HepG2 (cell line): Measurements from ENCODE around the gene ZNF593OS. TPM values are rescaled to one million over a fixed set of nuclear protein-coding genes. Genes with fewer than 3 reads are reported as not detected.

Experiments
- ATAC-seq: fragments of 200-7000 bp; cut with Tn5 transposase; 3 replicates; pipeline ENCODE4 v1.9.1; 2020; ENCODE audit warnings: mild to moderate bottlenecking, moderate library complexity
- BruUV-seq: library from RNA; stranded (reverse); fragments of 400-500 nt; replicated peaks from 2 replicates; lab custom pipeline; 2021; lab: Mats Ljungman, UMichigan
- CTCF ChIA-PET: fragments of 300-600 bp; formaldehyde crosslinking; extraction: SDS; loops from one replicate; lab custom pipeline; 2021; ENCODE audit warnings: low total read pairs, inconsistent platforms, low intra/inter-chr PET ratio; lab: Yijun Ruan, JAX
- POLR2A ChIA-PET: fragments of 350-600 bp; sonication (Branson Sonifier 250); formaldehyde crosslinking; loops from one replicate; lab custom pipeline; 2020; ENCODE audit warnings: antibody characterized with exemption, inconsistent platforms; lab: Yijun Ruan, JAX
- DNase-seq: peaks from one replicate; pipeline ENCODE4 v3.0.0-alpha.2; 2015; ENCODE audit warnings: low spot score
- FAIRE-seq: peaks from 3 replicates; lab custom pipeline; 2011; peaks lifted over from hg19 to GRCh38; lab: Jason Lieb, UNC
- H2AFZ ChIP-seq: one replicate; pipeline ENCODE4 v1.6.1; 2011; ENCODE audit warnings: low read length, inconsistent platforms
- H3K27ac ChIP-seq: fragments of 300-600 bp; 3 replicates; pipeline ENCODE4 v1.8.0; 2011; ENCODE audit warnings: mixed run types, mild to moderate bottlenecking, mixed read lengths, low read length, inconsistent platforms; ENCODE audit not compliant: insufficient read depth; ENCODE audit errors: extremely low read length
- H3K27me3 ChIP-seq, 2 experiments: fragments of 200-600 bp in 1 of 2; 2 replicates in 1 of 2; 3 replicates in 1 of 2; pipeline versions ENCODE4 v1.6.0 to v1.8.0; 2011; ENCODE audit warnings: low read length in 2 of 2, mild to moderate bottlenecking in 2 of 2, moderate library complexity in 2 of 2, inconsistent platforms in 1 of 2; ENCODE audit not compliant: insufficient read depth in 2 of 2, control insufficient read depth in 1 of 2
- H3K36me3 ChIP-seq, 2 experiments: fragments of 200-600 bp in 1 of 2; replicated peaks in 1 of 2; 2 replicates in 1 of 2; 3 replicates in 1 of 2; pipeline versions ENCODE4 v1.5.1 to v1.8.0; 2011; ENCODE audit warnings: low read length in 2 of 2, inconsistent platforms in 1 of 2; ENCODE audit not compliant: insufficient read depth in 2 of 2, control insufficient read depth in 1 of 2
- H3K4me1 ChIP-seq: 2 replicates; pipeline ENCODE4 v1.5.1; 2012; ENCODE audit warnings: low read length, inconsistent platforms; ENCODE audit not compliant: insufficient read depth
- H3K4me2 ChIP-seq: 2 replicates; pipeline ENCODE4 v1.6.0; 2011; ENCODE audit warnings: low read depth, low read length, inconsistent platforms
- H3K4me3 ChIP-seq, 3 experiments: fragments of 200-600 bp in 1 of 3; sonication (generic), shearing (Covaris generic) in 1 of 3; replicated peaks in 1 of 3; 2 replicates each; pipeline ENCODE4 v1.5.1; 2011 to 2016; ENCODE audit warnings: low read length in 3 of 3, inconsistent platforms in 2 of 3, low read depth in 2 of 3, mild to moderate bottlenecking in 2 of 3, control low read depth in 1 of 3, mixed read lengths in 1 of 3; ENCODE audit not compliant: insufficient read depth in 1 of 3
- H3K79me2 ChIP-seq: one replicate; pipeline ENCODE4 v1.6.1; 2011; ENCODE audit warnings: low read length, inconsistent platforms; ENCODE audit not compliant: insufficient read depth
- H3K9ac ChIP-seq: 2 replicates; pipeline ENCODE4 v1.6.0; 2011; ENCODE audit warnings: mild to moderate bottlenecking, low read depth, low read length, inconsistent platforms; ENCODE audit not compliant: insufficient read depth
- H3K9me3 ChIP-seq: 2 replicates; pipeline ENCODE4 v1.5.1; 2012; ENCODE audit warnings: mild to moderate bottlenecking, low read length
- H4K20me1 ChIP-seq: 2 replicates; pipeline ENCODE4 v1.6.0; 2011; ENCODE audit warnings: inconsistent platforms, mild to moderate bottlenecking, low read length, moderate library complexity; ENCODE audit not compliant: insufficient read depth
- ATM ChIP-seq: fragments of 450-650 bp; IDR thresholded peaks from 2 replicates; pipeline ENCODE4 v1.7.1; 2017; ENCODE audit warnings: mild to moderate bottlenecking, borderline replicate concordance
- E2F5 ChIP-seq: sonication (generic); formaldehyde crosslinking; conservative IDR thresholded peaks from 2 replicates; pipeline ENCODE4 v1.4.0; 2020; ENCODE audit warnings: missing genetic modification reagents
- HNF4A ChIP-seq: sonication (generic); formaldehyde crosslinking; IDR thresholded peaks from 2 replicates; pipeline ENCODE4 v1.4.0; 2020; ENCODE audit warnings: missing genetic modification reagents
- HNRNPL ChIP-seq: fragments of 200-400 bp; formaldehyde crosslinking; IDR thresholded peaks from 2 replicates; pipeline ENCODE4 v1.6.1; 2017; ENCODE audit warnings: mild to moderate bottlenecking, low read depth, low read length
- PATZ1 ChIP-seq: sonication (generic); formaldehyde crosslinking; IDR thresholded peaks from 2 replicates; pipeline ENCODE4 v1.4.0; 2020; ENCODE audit warnings: missing genetic modification reagents
- RFX3 ChIP-seq: IDR thresholded peaks from 2 replicates; pipeline ENCODE4 v1.6.1; 2016; ENCODE audit warnings: missing biosample characterization, missing genetic modification reagents
- SALL1 ChIP-seq: sonication (generic); formaldehyde crosslinking; IDR thresholded peaks from 2 replicates; pipeline ENCODE4 v1.8.0; 2022; ENCODE audit warnings: mild to moderate bottlenecking, missing genetic modification reagents
- SNAPC5 ChIP-seq: sonication (generic); formaldehyde crosslinking; IDR thresholded peaks from 2 replicates; pipeline ENCODE4 v1.8.1; 2023; ENCODE audit warnings: mild to moderate bottlenecking, missing genetic modification reagents, borderline replicate concordance
- SRSF1 ChIP-seq: fragments of 200-400 bp; formaldehyde crosslinking; optimal IDR thresholded peaks from 2 replicates; pipeline ENCODE3; 2017; ENCODE audit warnings: mild to moderate bottlenecking, low read depth, low read length, moderate library complexity
- TARDBP ChIP-seq: sonication (generic); formaldehyde crosslinking; IDR thresholded peaks from 2 replicates; pipeline ENCODE4 v1.8.0; 2022; ENCODE audit warnings: mild to moderate bottlenecking, missing genetic modification reagents
- U2AF1 ChIP-seq: fragments of 200-400 bp; formaldehyde crosslinking; optimal IDR thresholded peaks from 2 replicates; pipeline ENCODE3; 2017; ENCODE audit warnings: mild to moderate bottlenecking, low read depth, low read length
- ZKSCAN1 ChIP-seq: fragments of 150-350 bp; IDR thresholded peaks from 2 replicates; pipeline ENCODE4 v1.6.1; 2014; ENCODE audit warnings: low read length
- ZNF33B ChIP-seq: sonication (generic); formaldehyde crosslinking; IDR thresholded peaks from 2 replicates; pipeline ENCODE4 v1.5.1; 2020; ENCODE audit warnings: mild to moderate bottlenecking, missing genetic modification reagents
- ZNF34 ChIP-seq: sonication (generic); formaldehyde crosslinking; IDR thresholded peaks from 2 replicates; pipeline ENCODE4 v1.4.0; 2020; ENCODE audit warnings: mild to moderate bottlenecking, missing genetic modification reagents, borderline replicate concordance
- ZNF850 ChIP-seq: sonication (generic); formaldehyde crosslinking; conservative IDR thresholded peaks from 2 replicates; pipeline ENCODE4 v1.9.0; 2021; ENCODE audit warnings: mild to moderate bottlenecking, missing genetic modification reagents
- WGBS: methylation state at CpG from one replicate; pipeline ENCODE4 v1.1.6; 2017; ENCODE audit warnings: low lambda C conversion rate; 5-methylcytosine and 5-hydroxymethylcytosine counted together
- in situ Hi-C: cut with HindIII; loops from 2 replicates; pipeline ENCODE4 v1.10.0; 2017; ENCODE audit warnings: low pct_unique_long_range_greater_than_20kb; ENCODE audit not compliant: extremely low pct_ligation_motif_present
- intact Hi-C: fragments of 100-400 bp; cut with micrococcal nuclease; formaldehyde crosslinking; loops from one replicate; pipeline ENCODE4 v1.10.0; 2022; ENCODE audit not compliant: unreplicated experiment
- polyA plus RNA-seq, 8 experiments: library from polyadenylated mRNA; depleted of rRNA in 3 of 8; stranded (reverse) in 7 of 8; unstranded in 1 of 8; fragments of >200 nt; fragmentation: Illumina TruSeq in 4 of 8; extraction: Trizol in 4 of 8; gene quantifications; 2 replicates each; pipeline versions ENCODE4 v1.2.1 to v1.2.3, GENCODE V29; 2011 to 2016; ENCODE audit warnings: low read depth in 4 of 8, missing spikeins in 1 of 8, mixed read lengths in 1 of 8; ENCODE audit not compliant: insufficient read depth in 1 of 8
- total RNA-seq, 5 experiments: library from RNA; depleted of rRNA; stranded (reverse); fragments of >200 nt; fragmentation: Illumina TruSeq; extraction: Trizol; gene quantifications; 2 replicates each; pipeline ENCODE4 v1.2.3, GENCODE V29; 2016; ENCODE audit warnings: low read depth in 1 of 5

ZNF593OS gene
- total and polyA plus RNA-seq, 2 of the 13 experiments (the other 11 are each of a cell fraction or from before 2014, with no cell fraction given), result not detected

- Histone ChIP-seq H3K27ac (no peak overlapping the region), H3K9ac (no peak overlapping the region), H3K4me3 (no peak overlapping the region), H3K4me2 (no peak overlapping the region), H4K20me1 (no peaks in the 10 kb centered on the region), H3K79me2 (no peaks in the 10 kb centered on the region), H2AFZ (no peak overlapping the region), H3K36me3 (peaks cover 0 to 2% of the 10 kb centered on the region in 2 experiments; a peak in 2 of 5 replicates), H3K9me3 (no peaks in the 10 kb centered on the region), H3K4me1 (peaks cover 16% of the 10 kb centered on the region)
- in situ Hi-C loops (no loop called here), intact Hi-C loops (no loop called here)
- FAIRE-seq (no peak), DNase-seq (no peak), ATAC-seq (no peak)
- POLR2A ChIA-PET, result no interaction called here
- CTCF ChIA-PET, result no interaction called here
- TF ChIP-seq PATZ1 (CRISPR knock-in tag) (no peak), ZNF34 (no peak), SRSF1 (no peak), U2AF1 (no peak)
- TF ChIP-seq, all 625 proteins: peak for 0
- no TSS peak for BruUV-seq
- WGBS, result no CpG with 5 or more reads among the region's 7 CpGs
- H3K27me3 ChIP-seq, result no peaks in the 10 kb centered on the region
These were observed 10.7 kb upstream of the ZNF593OS start for GRCh38 chr1:26182383-26182696.

- Histone ChIP-seq H3K9me3 (no peaks in the 10 kb centered on the region), H3K9ac (no peak overlapping the region), H3K4me1 (peaks cover 22% of the 10 kb centered on the region), H4K20me1 (no peaks in the 10 kb centered on the region), H3K4me2 (no peak overlapping the region), H3K79me2 (no peaks in the 10 kb centered on the region), H3K4me3 (no peak overlapping the region), H2AFZ (no peak overlapping the region), H3K36me3 (peaks cover 0 to 2% of the 10 kb centered on the region in 2 experiments; a peak in 2 of 5 replicates), H3K27me3 (no peaks in the 10 kb centered on the region), H3K27ac (no peak overlapping the region)
- BruUV-seq, result no TSS peak
- ATAC-seq (no peak), FAIRE-seq (no peak), DNase-seq (no peak)
- 73% methylated on average over 7 of the region's 9 CpGs for WGBS
- CTCF ChIA-PET, result no interaction called here
- intact Hi-C loops (no loop called here), in situ Hi-C loops (no loop called here)
- POLR2A ChIA-PET, result no interaction called here
- TF ChIP-seq ZNF34, result no peak
- no peak for TF ChIP-seq SALL1 (CRISPR knock-in tag)
- TF ChIP-seq E2F5, result no peak
- TF ChIP-seq ZKSCAN1, result no peak
- TF ChIP-seq ZNF850 (CRISPR knock-in tag), result no peak
- no peak for TF ChIP-seq SNAPC5 (CRISPR knock-in tag)
- no peak for TF ChIP-seq HNF4A (CRISPR knock-in tag)
- TF ChIP-seq RFX3 (CRISPR knock-in tag), result no peak
- no peak for TF ChIP-seq HNRNPL
- TF ChIP-seq ZNF33B, result no peak
- no peak for TF ChIP-seq ATM
- no peak for TF ChIP-seq TARDBP (CRISPR knock-in tag)
These were observed 10.2 kb upstream of the ZNF593OS start for GRCh38 chr1:26181586-26182382.
